ENCODE measurements around the gene ECHS1. TPM values are rescaled to one million over a fixed set of nuclear protein-coding genes. Genes with fewer than 3 reads are reported as not detected.
A peak's percentile ranks its signal among the peaks of the same experiment; 100 is the strongest.
"Not testable (repeated sequence)": the region's sequence is repeated elsewhere in the genome, so short reads cannot be mapped to it uniquely, and the experiment has no call there.

The ECHS1 gene
- total RNA-seq, 2 donors from 2014 or later = 47.2 to 53.1 TPM

- DNase-seq (no peak), ATAC-seq (replicated peaks in 1 of 2) (no peak)
- H3K4me1 Mint-ChIP-seq (ENCODE audit: low read depth) = no peaks in the 10 kb centered on the region
- no peaks in the 10 kb centered on the region for H3K36me3 Mint-ChIP-seq (ENCODE audit: insufficient read depth in 2 of 2)
- H3K27ac Mint-ChIP-seq = no peak overlapping the region
- no peaks in the 10 kb centered on the region for H3K9me3 Mint-ChIP-seq
- H3K27me3 Mint-ChIP-seq (ENCODE audit: low read depth) = no peaks in the 10 kb centered on the region
- H3K4me3 Mint-ChIP-seq = peak overlapping the region; percentile 74 to 85
Observed at GRCh38 chr10:133379801-133380666, 6.9 kb upstream of the ECHS1 start.

- ATAC-seq (replicated peaks in 1 of 2) = peak; percentile 70 to 71
- Mint-ChIP-seq H3K9me3 (no peaks in the 10 kb centered on the region), H3K36me3 (ENCODE audit: insufficient read depth in 2 of 2) (no peaks in the 10 kb centered on the region), H3K4me3 (peak within 1 kb of the TSS; percentile 81 to 88), H3K27ac (no peak within 1 kb of the TSS), H3K4me1 (ENCODE audit: low read depth) (no peaks in the 10 kb centered on the region), H3K27me3 (ENCODE audit: low read depth) (no peaks in the 10 kb centered on the region)
- DNase-seq = peak; percentile 75 to 77
Observed at GRCh38 chr10:133379152-133379800, 6.1 kb upstream of the ECHS1 start, which contains the start of gene PAOX. Gene PAOX (plus strand): TSS chr10:133379262. CDS start chr10:133379317, 55 bp downstream.

GRCh38 chr10:133378251-133379096, 5.3 kb upstream of the ECHS1 start:
- H3K4me1 Mint-ChIP-seq (ENCODE audit: low read depth) = peaks cover 6% of the 10 kb centered on the region
- H3K9me3 Mint-ChIP-seq = no peaks in the 10 kb centered on the region
- H3K36me3 Mint-ChIP-seq (ENCODE audit: insufficient read depth in 2 of 2) = no peaks in the 10 kb centered on the region
- H3K27ac Mint-ChIP-seq = no peak overlapping the region
- H3K4me3 Mint-ChIP-seq = peak overlapping the region; percentile 81 to 88
- no peaks in the 10 kb centered on the region for H3K27me3 Mint-ChIP-seq (ENCODE audit: low read depth)
- DNase-seq = peak; percentile 64 to 65
- ATAC-seq (replicated peaks in 1 of 2) = peak; percentile 69 to 77

- no peak for DNase-seq
- Mint-ChIP-seq H3K4me1 (ENCODE audit: low read depth) (peaks cover 6% of the 10 kb centered on the region), H3K27ac (no peak overlapping the region), H3K36me3 (ENCODE audit: insufficient read depth in 2 of 2) (peaks cover 0 to 2% of the 10 kb centered on the region in 2 donors), H3K27me3 (ENCODE audit: low read depth) (no peaks in the 10 kb centered on the region), H3K4me3 (peak overlapping the region; percentile 81 to 88), H3K9me3 (no peaks in the 10 kb centered on the region)
- no peak for ATAC-seq (replicated peaks in 1 of 2)
Observed at GRCh38 chr10:133377818-133378250, 4.7 kb upstream of the ECHS1 start.

DNA sequence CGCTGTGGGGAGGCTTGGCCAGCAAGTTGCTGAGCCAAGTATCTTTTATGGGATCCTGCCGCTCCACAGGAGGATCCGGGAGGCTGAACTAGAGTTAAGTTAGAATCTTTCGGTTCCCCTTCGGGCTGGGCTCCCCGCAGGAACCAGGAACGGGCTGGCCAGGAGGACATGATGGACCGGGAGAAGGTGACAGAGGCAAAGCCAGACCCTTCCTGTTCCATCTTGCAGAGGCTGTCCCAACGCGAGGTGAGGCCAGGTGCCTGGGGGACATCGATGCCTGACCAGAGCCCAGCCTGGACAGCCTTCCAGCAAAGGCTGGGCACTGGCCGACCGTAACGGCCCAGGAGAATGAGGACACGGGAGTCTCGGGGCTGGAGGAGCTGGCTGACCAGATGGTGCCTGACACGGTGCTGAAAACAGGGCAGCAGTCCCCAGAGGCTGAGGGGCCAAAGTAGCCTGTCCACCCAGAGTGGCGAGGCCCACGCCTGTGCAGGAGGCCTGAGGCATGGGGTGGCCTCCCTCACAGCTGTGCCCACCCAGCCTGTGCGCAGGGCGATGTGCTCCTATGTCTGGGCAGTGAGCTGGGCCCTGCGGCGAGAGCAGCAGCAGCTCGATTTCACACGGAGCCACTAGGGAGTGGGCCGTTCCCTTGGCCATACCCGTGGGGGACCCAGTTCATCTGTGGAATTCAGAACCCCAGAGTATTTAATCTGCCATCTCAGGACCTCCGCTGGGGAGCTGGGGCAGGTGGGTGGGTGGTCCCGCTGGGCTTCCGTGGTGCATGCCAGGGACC, 4.1 kb upstream of the ECHS1 start:
- Mint-ChIP-seq H3K4me3 (peak overlapping the region; percentile 61 to 81), H3K27me3 (ENCODE audit: low read depth) (no peaks in the 10 kb centered on the region), H3K36me3 (ENCODE audit: insufficient read depth in 2 of 2) (peaks cover 0 to 2% of the 10 kb centered on the region in 2 donors), H3K9me3 (no peaks in the 10 kb centered on the region), H3K4me1 (ENCODE audit: low read depth) (peaks cover 6% of the 10 kb centered on the region), H3K27ac (no peak overlapping the region)
- ATAC-seq (replicated peaks in 1 of 2) (no peak), DNase-seq (no peak)

GRCh38 chr10:133376183-133376582, 3.0 kb upstream of the ECHS1 start:
- H3K4me3 Mint-ChIP-seq = peak overlapping the region in 1 of 2 donors; percentile 30

DNA sequence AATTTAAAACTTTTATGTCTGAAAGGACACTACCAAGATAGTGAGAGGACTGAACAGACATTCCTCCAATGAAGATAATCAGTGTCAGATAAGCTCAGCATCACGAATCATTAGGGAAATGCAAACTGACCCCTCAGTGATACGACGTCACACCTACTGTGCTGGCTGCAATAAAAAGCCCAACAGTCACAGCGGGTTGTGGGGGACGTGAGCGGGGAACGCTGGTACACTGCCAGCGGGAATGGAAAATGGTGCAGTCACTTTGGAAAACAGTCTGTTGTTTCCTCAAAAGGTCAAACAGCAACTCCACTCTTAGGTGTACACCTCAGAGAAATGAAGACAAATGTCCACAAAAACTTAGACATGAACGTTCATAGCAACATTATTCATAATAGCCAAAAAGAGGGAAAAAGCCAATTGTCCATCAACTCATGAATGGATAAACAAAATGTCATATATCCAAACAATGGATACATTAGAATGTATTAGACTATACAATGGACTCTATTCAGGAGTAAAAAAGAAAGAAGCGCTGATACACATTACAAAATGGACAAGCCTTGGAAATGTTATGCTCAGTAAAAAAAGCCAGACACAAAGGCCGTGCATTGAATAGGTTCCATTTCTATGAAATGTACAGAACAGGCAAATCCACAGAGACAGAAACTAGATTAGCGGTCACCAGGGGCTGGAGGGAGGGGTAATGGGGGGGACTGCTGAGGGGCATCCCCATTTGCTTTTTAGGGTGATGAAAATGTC, 2.4 kb upstream of the ECHS1 start:
- H3K27ac Mint-ChIP-seq = no peak overlapping the region
- DNase-seq (no peak), ATAC-seq (replicated peaks in 1 of 2) (no peak)
- H3K36me3 Mint-ChIP-seq (ENCODE audit: insufficient read depth in 2 of 2) = peaks cover 0 to 2% of the 10 kb centered on the region in 2 donors
- no peaks in the 10 kb centered on the region for H3K9me3 Mint-ChIP-seq
- H3K27me3 Mint-ChIP-seq (ENCODE audit: low read depth) = no peaks in the 10 kb centered on the region
- H3K4me3 Mint-ChIP-seq = peak overlapping the region in 1 of 2 donors; percentile 52
- H3K4me1 Mint-ChIP-seq (ENCODE audit: low read depth) = peaks cover 10% of the 10 kb centered on the region

More at GRCh38 chr10:133376183-133376582, 3.0 kb upstream of the ECHS1 start:
- H3K27me3 Mint-ChIP-seq (ENCODE audit: low read depth); H3K27ac Mint-ChIP-seq; H3K4me1 Mint-ChIP-seq (ENCODE audit: low read depth); H3K36me3 Mint-ChIP-seq (ENCODE audit: insufficient read depth in 2 of 2); H3K9me3 Mint-ChIP-seq; ATAC-seq (replicated peaks in 1 of 2); DNase-seq: not testable (repeated sequence)

- no peak for DNase-seq
- ATAC-seq (replicated peaks in 1 of 2) = no peak
- peaks cover 10% of the 10 kb centered on the region for H3K4me1 Mint-ChIP-seq (ENCODE audit: low read depth)
- H3K27ac Mint-ChIP-seq = no peak overlapping the region
- no peaks in the 10 kb centered on the region for H3K9me3 Mint-ChIP-seq
- peak overlapping the region; percentile 80 to 81 for H3K4me3 Mint-ChIP-seq
- no peaks in the 10 kb centered on the region for H3K27me3 Mint-ChIP-seq (ENCODE audit: low read depth)
- peaks cover 2 to 6% of the 10 kb centered on the region in 2 donors for H3K36me3 Mint-ChIP-seq (ENCODE audit: insufficient read depth in 2 of 2)
Observed at GRCh38 chr10:133372507-133372906, 647 bp downstream of the ECHS1 start.

GRCh38 chr10:133370030-133370786, 2.9 kb downstream of the ECHS1 start:
- Mint-ChIP-seq H3K9me3 (no peaks in the 10 kb centered on the region), H3K27ac (no peak overlapping the region), H3K27me3 (ENCODE audit: low read depth) (no peaks in the 10 kb centered on the region), H3K4me1 (ENCODE audit: low read depth) (peaks cover 10% of the 10 kb centered on the region), H3K36me3 (ENCODE audit: insufficient read depth in 2 of 2) (peaks cover 2 to 6% of the 10 kb centered on the region in 2 donors), H3K4me3 (no peak overlapping the region)
- ATAC-seq (replicated peaks in 1 of 2) (no peak), DNase-seq (no peak)

GRCh38 chr10:133368153-133368552, 5.0 kb downstream of the ECHS1 start:
- peaks cover 4% of the 10 kb centered on the region for H3K4me1 Mint-ChIP-seq (ENCODE audit: low read depth)
- H3K36me3 Mint-ChIP-seq (ENCODE audit: insufficient read depth in 2 of 2) = peaks cover 2 to 6% of the 10 kb centered on the region in 2 donors

DNA sequence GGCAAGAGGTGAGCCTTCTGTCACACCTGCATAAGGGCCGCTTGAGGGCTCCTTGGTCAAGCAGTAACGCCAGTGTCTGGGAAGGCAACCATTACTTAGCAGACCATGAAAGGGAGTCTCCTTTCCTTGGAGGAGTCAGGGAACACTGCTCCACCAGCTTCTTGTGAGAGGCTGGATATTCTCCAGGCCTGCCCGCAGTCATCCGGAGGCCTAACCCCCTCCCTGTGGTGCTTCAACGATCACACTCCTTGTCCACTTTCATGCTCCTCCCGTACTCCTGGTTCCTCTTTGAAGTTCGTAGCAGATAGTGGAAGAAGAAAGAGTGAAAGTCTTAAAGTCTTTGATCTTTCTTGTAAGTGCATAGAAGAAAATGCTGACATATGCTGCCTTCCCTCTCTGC, 5.7 kb downstream of the ECHS1 start:
- H3K36me3 Mint-ChIP-seq (ENCODE audit: insufficient read depth in 2 of 2); DNase-seq; H3K27ac Mint-ChIP-seq; ATAC-seq (replicated peaks in 1 of 2); H3K4me3 Mint-ChIP-seq; H3K9me3 Mint-ChIP-seq; H3K27me3 Mint-ChIP-seq (ENCODE audit: low read depth); H3K4me1 Mint-ChIP-seq (ENCODE audit: low read depth): not testable (repeated sequence)

More at GRCh38 chr10:133368153-133368552, 5.0 kb downstream of the ECHS1 start:
- no peaks in the 10 kb centered on the region for H3K9me3 Mint-ChIP-seq
- H3K4me3 Mint-ChIP-seq = no peak overlapping the region
- ATAC-seq (replicated peaks in 1 of 2) = no peak
- no peak for DNase-seq
- no peak overlapping the region for H3K27ac Mint-ChIP-seq
- H3K27me3 Mint-ChIP-seq (ENCODE audit: low read depth) = no peaks in the 10 kb centered on the region
